Smooth muscle cell (in vitro differentiated cells): Measurements from ENCODE around the gene KCTD20. TPM values are rescaled to one million over a fixed set of nuclear protein-coding genes. Genes with fewer than 3 reads are reported as not detected.

Experiments
- DNase-seq: peaks from one replicate; lab custom pipeline; 2025; ENCODE audit not compliant: unreplicated experiment; lab: John Stamatoyannopoulos, UW
- H2AFZ ChIP-seq: fragments of 200-600 bp; sonication (generic); 2 replicates; pipeline ENCODE4 v1.6.0; 2016; ENCODE audit warnings: antibody characterized with exemption, low read depth, mild to moderate bottlenecking
- H3F3A ChIP-seq: fragments of 200-600 bp; sonication (generic); 2 replicates; pipeline ENCODE4 v1.6.0; 2017; ENCODE audit warnings: antibody characterized with exemption, low read depth
- H3K27ac ChIP-seq: fragments of 200-600 bp; sonication (generic); 2 replicates; pipeline ENCODE4 v1.5.1; 2016; ENCODE audit warnings: low read depth, mild to moderate bottlenecking
- H3K27me3 ChIP-seq: fragments of 200-600 bp; sonication (generic); 2 replicates; pipeline ENCODE4 v1.6.1; 2016; ENCODE audit warnings: low read depth, mild to moderate bottlenecking
- H3K36me3 ChIP-seq: fragments of 200-600 bp; sonication (generic); 2 replicates; pipeline ENCODE4 v1.5.1; 2016; ENCODE audit warnings: low read depth
- H3K4me1 ChIP-seq: fragments of 200-600 bp; sonication (generic); 2 replicates; pipeline ENCODE4 v1.5.1; 2016; ENCODE audit warnings: low read depth
- H3K4me2 ChIP-seq: fragments of 200-600 bp; sonication (generic); 2 replicates; pipeline ENCODE4 v1.6.0; 2016; ENCODE audit warnings: mild to moderate bottlenecking
- H3K4me3 ChIP-seq: fragments of 200-600 bp; sonication (generic); 2 replicates; pipeline ENCODE4 v1.5.1; 2016; ENCODE audit warnings: mild to moderate bottlenecking
- H3K79me2 ChIP-seq: fragments of 200-600 bp; sonication (generic); 2 replicates; pipeline ENCODE4 v1.6.0; 2016; ENCODE audit warnings: low read depth, mild to moderate bottlenecking
- H3K9ac ChIP-seq: fragments of 200-600 bp; sonication (generic); 2 replicates; pipeline ENCODE4 v1.6.0; 2016; ENCODE audit warnings: low read depth
- H3K9me3 ChIP-seq: fragments of 200-600 bp; sonication (generic); replicated peaks from 2 replicates; pipeline ENCODE4 v1.5.1; 2016; ENCODE audit warnings: low read depth
- H4K20me1 ChIP-seq: fragments of 200-600 bp; sonication (generic); 2 replicates; pipeline ENCODE4 v1.6.0; 2016; ENCODE audit warnings: low read depth
- CTCF ChIP-seq: fragments of 200-600 bp; sonication (generic); IDR thresholded peaks from 2 replicates; pipeline ENCODE4 v1.5.1; 2017; ENCODE audit warnings: borderline replicate concordance, mild to moderate bottlenecking, antibody characterized with exemption; ENCODE audit not compliant: insufficient read depth, poor library complexity, severe bottlenecking
- WGBS: methylation state at CpG from one replicate; pipeline ENCODE4 v1.1.7; 2016; ENCODE audit warnings: low lambda C conversion rate; 5-methylcytosine and 5-hydroxymethylcytosine counted together
- polyA plus RNA-seq: library from polyadenylated mRNA; unstranded; fragments of >200 nt; fragmentation: Nextera tagmentation; extraction: Ambion mirVana; gene quantifications from 2 replicates; pipeline ENCODE4 v1.2.1, GENCODE V29; 2016
- total RNA-seq: library from RNA; depleted of rRNA; stranded (reverse); fragments of >200 nt; gene quantifications from 2 replicates; pipeline ENCODE4 v1.2.3, GENCODE V29; 2014

KCTD20 gene
- total and polyA plus RNA-seq, 2 experiments from 2014 or later: 31.3 to 54.9 TPM

GRCh38 chr6:36460916-36461315, 18.1 kb downstream of the KCTD20 start:
- peaks cover 94% of the 10 kb centered on the region for H4K20me1 ChIP-seq

GRCh38 chr6:36461646-36462045, 18.8 kb downstream of the KCTD20 start:
- no peaks in the 10 kb centered on the region for H3K4me1 ChIP-seq
- H3K36me3 ChIP-seq: no peaks in the 10 kb centered on the region
- H3K9ac ChIP-seq: no peak overlapping the region
- H4K20me1 ChIP-seq: peaks cover 94% of the 10 kb centered on the region
- H3K27me3 ChIP-seq: no peaks in the 10 kb centered on the region
- DNase-seq: no peak
- H2AFZ ChIP-seq: no peak overlapping the region
- 68% methylated on average over 3 of the region's 3 CpGs for WGBS
- H3K27ac ChIP-seq: peak overlapping the region; percentile 10
- H3K4me3 ChIP-seq: no peak overlapping the region
- peaks cover 100% of the 10 kb centered on the region for H3K79me2 ChIP-seq
- peaks cover 5% of the 10 kb centered on the region for H3F3A ChIP-seq
- H3K9me3 ChIP-seq: no peaks in the 10 kb centered on the region
- H3K4me2 ChIP-seq: no peak overlapping the region
- TF ChIP-seq CTCF: no peak

More at GRCh38 chr6:36460916-36461315, 18.1 kb downstream of the KCTD20 start:
- no peak overlapping the region for H3K9ac ChIP-seq
- no peaks in the 10 kb centered on the region for H3K4me1 ChIP-seq
- H3K36me3 ChIP-seq: no peaks in the 10 kb centered on the region
- H3K4me2 ChIP-seq: no peak overlapping the region
- no peak for TF ChIP-seq CTCF
- peaks cover 5% of the 10 kb centered on the region for H3F3A ChIP-seq
- no peak overlapping the region for H3K4me3 ChIP-seq
- H3K27ac ChIP-seq: no peak overlapping the region
- no peak for DNase-seq
- H3K27me3 ChIP-seq: no peaks in the 10 kb centered on the region
- peaks cover 100% of the 10 kb centered on the region for H3K79me2 ChIP-seq
- H3K9me3 ChIP-seq: no peaks in the 10 kb centered on the region
- no peak overlapping the region for H2AFZ ChIP-seq

DNA sequence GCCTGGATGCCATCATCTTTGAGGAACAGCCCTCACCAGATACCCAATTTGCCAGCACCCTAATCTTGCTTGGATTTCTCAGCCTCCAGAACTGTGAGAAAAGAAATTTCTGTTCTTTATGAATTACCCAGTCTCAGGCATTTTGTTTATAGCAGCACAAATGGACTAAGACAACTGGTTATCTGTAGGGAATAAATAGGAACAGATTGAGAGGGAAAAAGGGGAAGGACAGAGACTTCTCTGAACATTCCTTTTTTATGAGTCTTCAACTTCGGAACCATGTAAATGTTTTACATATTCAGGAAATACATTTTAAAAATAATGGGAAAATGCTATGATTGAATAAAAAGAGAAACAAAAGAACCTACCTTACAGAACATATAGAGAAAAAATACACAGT, 20.9 kb downstream of the KCTD20 start:
- Histone ChIP-seq H3F3A (peaks cover 5% of the 10 kb centered on the region), H3K4me1 (no peaks in the 10 kb centered on the region), H3K4me3 (no peak overlapping the region), H3K9ac (no peak overlapping the region), H3K27me3 (no peaks in the 10 kb centered on the region), H3K36me3 (no peaks in the 10 kb centered on the region), H3K4me2 (peak overlapping the region; percentile 49), H4K20me1 (peaks cover 95% of the 10 kb centered on the region), H3K79me2 (peaks cover 98% of the 10 kb centered on the region), H3K9me3 (no peaks in the 10 kb centered on the region), H2AFZ (no peak overlapping the region), H3K27ac (peak overlapping the region; percentile 53)
- 25% methylated on average over 1 of the region's 1 CpG for WGBS
- DNase-seq: no peak
- TF ChIP-seq CTCF: no peak

- Histone ChIP-seq H3K27me3 (no peaks in the 10 kb centered on the region), H2AFZ (no peak overlapping the region), H3K4me1 (no peaks in the 10 kb centered on the region), H4K20me1 (peaks cover 95% of the 10 kb centered on the region), H3K79me2 (peaks cover 98% of the 10 kb centered on the region), H3K27ac (peak overlapping the region; percentile 53), H3F3A (peaks cover 5% of the 10 kb centered on the region), H3K36me3 (no peaks in the 10 kb centered on the region), H3K9me3 (no peaks in the 10 kb centered on the region), H3K4me2 (no peak overlapping the region), H3K4me3 (no peak overlapping the region), H3K9ac (no peak overlapping the region)
- no peak for TF ChIP-seq CTCF
- DNase-seq: no peak
- WGBS: 95% methylated on average over 1 of the region's 1 CpG
These were observed 21.4 kb downstream of the KCTD20 start for GRCh38 chr6:36464233-36464632.
